ENCODE measurements around the gene C20orf204. TPM values are rescaled to one million over a fixed set of nuclear protein-coding genes. Genes with fewer than 3 reads are reported as not detected.

C20orf204 gene
- total and polyA plus RNA-seq, 9 of the 15 experiments (the other 6 are each of a cell fraction or from before 2014, with no cell fraction given) = 0.11 to 1.1 (median 0.36) TPM; not detected in 2

- no peak for TF ChIP-seq POLR3A (IDR thresholded peaks at IDR 0.05; ENCODE audit: borderline replicate concordance, extremely low read depth, insufficient read depth, insufficient read length)
- TF ChIP-seq STAG1 (CRISPR knock-in tag; IDR thresholded peaks at IDR 0.05; ENCODE audit: borderline replicate concordance) = no peak
- TF ChIP-seq TEAD4 (IDR thresholded peaks at IDR 0.05; ENCODE audit: low read length) = no peak
- TF ChIP-seq TEAD4 (CRISPR knock-in tag; IDR thresholded peaks at IDR 0.05; ENCODE audit: borderline replicate concordance) = no peak
- peak; percentile 74; the same call in 1 of the 2 replicates for TF ChIP-seq RB1 (IDR thresholded peaks at IDR 0.05; ENCODE audit: low read depth)
- TF ChIP-seq CREM (IDR thresholded peaks at IDR 0.05; ENCODE audit: low read depth) = peak; percentile 46; the same call in 1 of the 2 replicates
- no peak for TF ChIP-seq ZNF780A (CRISPR knock-in tag; IDR thresholded peaks at IDR 0.05)
- TF ChIP-seq EGR1 (conservative IDR thresholded peaks at IDR 0.05) = peak; percentile 69
- TF ChIP-seq TBP (optimal IDR thresholded peaks at IDR 0.05; ENCODE audit: low read depth, low read length) = no peak
- TF ChIP-seq PKNOX1 (IDR thresholded peaks at IDR 0.05) = no peak
- TF ChIP-seq IFI16 (CRISPR knock-in tag; IDR thresholded peaks at IDR 0.05) = no peak
- peak; percentile 75 for TF ChIP-seq CTBP1 (IDR thresholded peaks at IDR 0.05; ENCODE audit: borderline replicate concordance)
- TF ChIP-seq VEZF1 (CRISPR knock-in tag; IDR thresholded peaks at IDR 0.05) = peak; percentile 47
- TF ChIP-seq POLR2B (IDR thresholded peaks at IDR 0.05; ENCODE audit: low read depth, partially characterized antibody) = no peak
- TF ChIP-seq BRD4 (IDR thresholded peaks at IDR 0.05) = no peak
- no peak for TF ChIP-seq RFX1 (IDR thresholded peaks at IDR 0.05)
- TF ChIP-seq NBN (IDR thresholded peaks at IDR 0.05; ENCODE audit: low read depth) = no peak
- no peak for TF ChIP-seq EWSR1 (IDR thresholded peaks at IDR 0.05; ENCODE audit: borderline replicate concordance, low read depth, partially characterized antibody)
- TF ChIP-seq THRA (IDR thresholded peaks at IDR 0.05) = no peak
- no peak for TF ChIP-seq ZNF24 (IDR thresholded peaks at IDR 0.05)
- 0 out of 2 replicates have a peak, but pooled peaks have one; percentile 23 for TF ChIP-seq MTA3 (IDR thresholded peaks at IDR 0.05; ENCODE audit: borderline replicate concordance)
- no peak for TF ChIP-seq UBTF (IDR thresholded peaks at IDR 0.05; ENCODE audit: borderline replicate concordance in 1 of 2, low read depth in 2 of 2, low read length in 2 of 2)
- TF ChIP-seq SMAD3 (CRISPR knock-in tag; conservative IDR thresholded peaks at IDR 0.05) = no peak
- TF ChIP-seq TFAP4 (CRISPR knock-in tag; IDR thresholded peaks at IDR 0.05; ENCODE audit: borderline replicate concordance) = peak; percentile 60; the same call in 1 of the 2 replicates
These were observed 47.4 kb downstream of the C20orf204 start (continued) for GRCh38 chr20:64083378-64083803.
